NT2/D1 (cell line): ENCODE data around the gene OTOP3.

Experiments used
- SUZ12 ChIP-seq: IDR thresholded peaks from 2 replicates; pipeline ENCODE4 v1.6.1; 2011; ENCODE audit not compliant: insufficient read length, insufficient read depth; ENCODE audit errors: extremely low read depth
- YY1 ChIP-seq: IDR thresholded peaks from 2 replicates; pipeline ENCODE4 v1.6.1; 2011; ENCODE audit not compliant: insufficient read length, insufficient read depth
- ZNF274 ChIP-seq: IDR thresholded peaks from 2 replicates; pipeline ENCODE4 v1.6.1; 2011; ENCODE audit warnings: mild to moderate bottlenecking, low read depth, low read length

DNA sequence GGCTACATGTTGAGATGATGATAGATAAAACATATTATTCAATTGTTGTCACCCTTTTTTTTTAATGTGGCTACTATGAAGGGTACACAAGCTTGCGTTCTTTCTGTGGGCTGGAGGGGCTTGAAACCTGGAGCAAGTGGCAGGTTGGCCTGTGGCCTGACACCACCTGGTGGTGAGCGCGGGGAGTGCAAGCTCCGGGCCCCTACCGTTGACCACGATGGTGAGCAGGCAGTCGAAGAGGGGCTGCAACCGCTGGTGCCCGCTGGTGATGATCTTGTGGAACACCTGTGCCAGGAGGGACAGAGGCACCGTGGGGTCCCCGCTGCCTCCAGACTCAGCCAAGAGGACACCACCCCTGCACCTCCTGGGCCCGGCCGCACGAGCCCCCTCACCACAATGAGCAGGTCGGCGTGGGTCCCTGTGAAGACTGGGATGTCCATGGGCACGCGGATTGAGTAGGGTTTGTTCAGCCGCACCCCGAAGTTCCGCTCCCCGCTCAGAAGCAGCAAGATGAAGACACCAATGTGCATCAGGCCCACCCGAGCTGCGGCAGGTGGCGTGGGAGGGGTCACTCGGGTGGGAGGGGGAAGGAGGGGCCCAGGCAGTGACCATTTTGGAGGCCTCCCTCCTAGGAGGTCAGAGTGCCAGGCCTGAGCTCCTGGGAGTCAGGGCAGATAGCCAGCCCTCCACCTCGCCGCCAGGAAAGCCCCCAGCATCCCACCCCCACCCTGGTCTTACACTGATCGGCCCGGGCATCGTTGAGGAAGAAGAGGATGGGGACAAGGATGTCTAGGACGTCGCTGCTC, 22.4 kb downstream of the OTOP3 start:
- no peak for TF ChIP-seq SUZ12
- TF ChIP-seq ZNF274 = no peak
- no peak for TF ChIP-seq YY1
